Stomach (tissue), 4 donors: ENCODE results near the gene CCDC183.

Source experiments
- CTCF ChIP-seq, 7 experiments: fragments of 450-650 bp in 4 of 7; fragments of 200-600 bp in 3 of 7; sonication (generic) in 3 of 7; IDR thresholded peaks; one replicate each; pipeline ENCODE4 v1.5.1; 2016 to 2019; ENCODE audit warnings: antibody characterized with exemption in 7 of 7, control low read depth in 2 of 7, mild to moderate bottlenecking in 1 of 7
- POLR2AphosphoS5 ChIP-seq, 3 donors: sonication (generic); formaldehyde crosslinking; IDR thresholded peaks; one replicate each; pipeline ENCODE4 v1.6.1; 2016; ENCODE audit warnings: antibody characterized with exemption in 3 of 3

GRCh38 chr9:136773386-136774044 is 22.6 kb upstream of the CCDC183 start:
- TF ChIP-seq CTCF (IDR thresholded peaks at IDR 0.05) (no peak), POLR2AphosphoS5 (IDR thresholded peaks at IDR 0.05) (no peak)
